ENCODE data around the gene OPTC.

OPTC gene

DNA sequence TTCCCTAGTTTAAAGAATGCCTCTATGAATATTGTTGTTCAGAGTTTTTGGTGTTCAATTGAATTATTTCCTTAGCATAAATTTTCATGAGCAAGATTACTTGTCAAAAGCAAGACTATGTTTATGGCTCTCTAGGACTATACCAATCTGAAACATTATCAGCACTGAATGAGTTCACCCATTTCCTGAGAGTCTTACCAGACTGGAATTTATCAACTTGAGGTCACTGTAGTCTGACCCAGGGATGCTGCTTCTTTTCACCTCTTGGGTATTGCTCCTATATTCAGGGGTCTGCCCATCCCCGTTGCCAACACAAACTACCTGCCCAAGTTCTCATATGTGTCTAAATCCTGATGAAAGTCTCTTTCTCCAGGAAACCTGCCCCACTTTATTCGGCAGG lies 42.6 kb downstream of the OPTC start:
- DNase-seq (ENCODE audit: low read depth, low spot score) = no peak

DNA sequence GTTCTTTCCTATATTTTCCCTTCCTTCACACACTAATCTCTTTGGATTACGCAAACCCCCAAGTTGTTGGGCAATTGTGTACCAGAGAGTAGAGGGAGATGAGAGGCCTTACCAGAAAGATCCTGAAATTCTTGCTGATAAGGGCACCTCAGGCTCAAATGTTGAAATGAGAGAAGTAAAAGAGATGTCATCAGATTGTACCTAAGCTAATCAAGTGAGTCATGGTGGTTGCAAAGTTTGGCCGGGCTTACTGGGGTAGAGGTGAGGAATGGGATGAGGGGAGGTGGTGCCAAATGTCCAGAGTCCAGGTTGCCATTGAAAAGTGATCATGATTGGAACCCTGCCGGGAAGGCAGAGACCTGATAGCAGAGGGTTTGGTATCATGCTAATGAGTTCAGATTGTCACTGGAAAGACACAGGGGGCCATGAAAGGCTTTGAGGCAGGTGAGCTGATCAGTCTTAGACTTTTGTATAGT lies 43.1 kb downstream of the OPTC start:
- DNase-seq (ENCODE audit: low read depth, low spot score) = no peak

DNA sequence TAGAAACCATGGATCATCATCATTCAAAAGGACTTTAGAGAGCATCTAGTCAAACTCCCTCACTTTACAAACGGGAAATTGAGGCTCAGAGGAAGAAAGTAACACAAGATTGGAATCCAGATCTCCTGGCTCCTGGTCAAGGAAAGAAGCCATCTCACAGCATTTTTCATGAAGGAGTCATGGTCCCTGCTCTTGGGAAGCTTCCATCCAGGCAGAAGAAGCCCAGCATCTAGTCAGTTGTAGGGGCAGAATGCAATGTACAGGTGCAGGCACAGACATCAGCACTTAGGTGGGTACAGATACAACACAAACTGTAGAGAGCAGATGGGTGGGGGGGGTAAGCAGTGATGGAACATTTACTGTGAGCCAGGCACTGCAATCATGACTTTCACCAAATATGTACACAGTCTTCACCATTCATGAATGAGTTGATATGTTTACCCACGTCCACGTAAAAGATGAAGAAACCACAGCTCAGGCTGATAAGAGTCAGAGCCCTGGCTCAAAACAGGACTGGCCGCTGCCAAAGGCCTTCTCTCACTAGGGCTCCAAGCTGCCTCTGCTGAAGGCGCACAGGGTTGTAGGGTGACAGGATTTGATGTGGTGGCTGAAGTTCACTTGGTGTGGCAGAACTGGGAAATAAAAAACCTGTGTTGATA lies 44.0 kb downstream of the OPTC start:
- DNase-seq (ENCODE audit: low read depth, low spot score) = no peak

DNA sequence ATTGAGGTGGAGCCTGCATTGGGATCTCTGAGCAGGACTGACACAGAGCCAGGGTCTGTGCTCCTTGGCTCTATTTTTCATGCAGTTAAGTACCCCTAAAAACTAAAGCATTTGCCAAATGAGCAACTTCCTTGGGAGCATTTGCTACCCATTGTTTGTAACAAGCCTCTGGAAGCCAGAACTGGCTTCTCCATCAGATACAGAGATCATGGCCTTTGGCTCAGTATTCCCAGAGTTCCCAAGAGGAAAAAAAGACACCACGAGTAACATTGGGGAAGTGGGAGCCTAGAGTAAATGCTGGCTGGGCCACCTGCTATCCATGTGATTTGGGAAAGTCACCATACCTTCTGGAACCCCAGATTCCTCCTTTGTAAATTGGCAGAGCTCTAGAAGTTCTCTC lies 44.8 kb downstream of the OPTC start:
- no peak for DNase-seq (ENCODE audit: low read depth, low spot score)

DNA sequence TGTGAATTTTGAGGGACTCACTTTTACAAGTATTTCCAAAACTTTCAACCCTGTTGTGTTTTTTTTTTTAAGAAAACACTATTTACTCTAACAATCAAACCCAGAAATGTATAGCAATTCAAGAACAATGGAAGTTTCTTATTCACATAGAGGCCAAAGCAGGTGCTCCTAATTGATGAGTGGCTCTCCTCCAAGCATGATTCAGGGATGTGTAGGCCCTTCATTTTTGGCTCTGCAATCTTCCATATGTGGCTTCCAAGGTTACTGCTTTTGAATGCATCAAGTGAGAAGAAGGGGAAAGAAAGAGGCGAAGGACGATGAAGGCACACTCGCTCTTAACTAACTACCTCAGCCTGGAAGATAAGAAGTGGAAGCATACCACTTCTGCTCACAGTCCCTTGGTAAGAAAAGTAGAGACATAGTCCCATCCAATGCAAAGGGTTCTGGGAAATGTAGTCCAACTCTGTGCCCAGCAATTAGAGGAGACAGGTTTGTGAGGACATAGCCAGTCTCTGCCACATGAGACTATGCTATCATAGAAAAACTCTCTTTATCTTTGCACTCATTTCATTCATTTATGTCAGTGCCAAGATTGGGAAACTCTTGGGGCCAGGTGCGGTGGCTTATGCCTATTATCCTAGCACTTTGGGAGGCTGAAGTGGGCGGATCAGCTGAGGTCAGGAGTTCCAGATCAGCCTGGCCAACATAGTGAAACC lies 46.0 kb downstream of the OPTC start:
- no peak for DNase-seq (ENCODE audit: low read depth, low spot score)

DNA sequence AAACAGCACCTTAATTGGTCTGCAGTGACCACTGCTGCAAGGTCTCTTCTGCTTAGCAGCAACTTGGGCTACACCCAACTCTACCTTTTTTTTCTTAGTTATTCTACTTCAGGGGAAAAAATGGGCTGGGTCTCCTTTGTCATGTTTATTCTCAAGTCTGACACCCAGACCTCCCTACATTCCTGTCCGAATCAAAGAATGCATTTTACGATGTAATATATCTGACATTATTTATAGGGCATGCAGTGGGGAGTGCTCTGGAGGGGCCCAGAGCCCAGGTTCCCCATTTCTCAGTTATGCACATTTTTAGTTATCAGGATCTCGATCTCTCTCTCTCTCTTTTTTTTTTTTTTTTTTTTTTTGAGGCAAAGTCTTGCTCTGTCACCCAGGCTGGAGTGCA lies 50.5 kb downstream of the OPTC start:
- no peak for DNase-seq (ENCODE audit: low read depth, low spot score)

DNA sequence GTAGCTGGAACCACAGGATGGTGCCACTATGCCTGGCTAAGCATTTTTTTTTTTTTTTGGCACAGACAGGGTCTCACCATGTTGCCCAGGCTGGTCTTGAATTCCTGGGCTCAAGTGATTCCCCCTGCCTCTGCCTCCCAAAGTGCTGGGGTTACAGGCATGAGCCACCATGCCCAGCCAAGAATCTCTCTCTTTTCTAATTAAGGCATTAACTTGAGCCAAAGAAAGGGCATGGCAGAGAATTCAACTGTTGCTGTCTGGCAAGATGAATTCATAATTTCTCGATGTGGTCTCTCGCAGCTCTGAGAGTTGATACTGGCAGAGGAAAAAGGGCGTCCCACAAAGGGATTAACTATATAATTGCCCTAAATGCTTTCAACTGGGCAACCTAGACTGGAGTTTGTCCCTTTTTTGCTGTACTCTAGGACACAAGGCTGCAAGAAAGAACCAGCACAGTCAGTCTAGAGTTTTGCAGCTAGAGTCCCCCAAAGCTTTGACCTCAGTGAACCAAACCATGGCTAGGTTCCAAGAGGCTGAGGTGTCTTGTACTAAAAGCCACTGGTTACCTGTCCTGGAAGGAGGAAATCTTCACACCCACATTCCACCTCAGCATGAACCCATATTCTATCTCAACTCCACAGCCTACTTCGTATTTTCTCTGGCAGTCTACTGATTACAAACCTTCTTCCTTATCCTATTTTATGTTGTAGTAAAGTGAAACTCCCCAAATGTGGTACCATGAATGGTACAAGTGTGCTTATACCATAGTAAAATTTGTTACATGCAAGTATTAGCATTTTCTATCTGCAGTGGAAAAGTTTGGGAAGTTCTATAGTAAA lies 51.2 kb downstream of the OPTC start:
- DNase-seq (ENCODE audit: low read depth, low spot score) = no peak

DNA sequence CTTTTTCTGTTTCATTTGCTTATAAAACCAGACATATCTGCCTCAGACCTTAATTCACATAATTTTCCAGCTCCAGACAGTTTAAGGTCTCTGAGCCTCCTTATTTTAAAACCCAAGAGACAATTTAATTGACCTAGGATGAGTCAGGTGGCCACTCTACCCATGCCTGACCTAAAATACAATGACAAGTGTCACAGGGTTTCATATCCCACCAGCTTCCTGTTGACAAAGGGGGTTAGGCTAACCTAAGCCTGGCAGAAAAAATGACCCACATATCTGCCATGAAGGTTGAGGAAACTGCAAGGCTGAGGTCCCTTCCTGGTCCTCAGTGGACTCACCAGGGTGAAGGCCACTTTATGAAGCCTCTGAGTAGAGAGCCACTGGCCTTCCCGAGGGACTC lies 52.3 kb downstream of the OPTC start:
- no peak for DNase-seq (ENCODE audit: low read depth, low spot score)

DNA sequence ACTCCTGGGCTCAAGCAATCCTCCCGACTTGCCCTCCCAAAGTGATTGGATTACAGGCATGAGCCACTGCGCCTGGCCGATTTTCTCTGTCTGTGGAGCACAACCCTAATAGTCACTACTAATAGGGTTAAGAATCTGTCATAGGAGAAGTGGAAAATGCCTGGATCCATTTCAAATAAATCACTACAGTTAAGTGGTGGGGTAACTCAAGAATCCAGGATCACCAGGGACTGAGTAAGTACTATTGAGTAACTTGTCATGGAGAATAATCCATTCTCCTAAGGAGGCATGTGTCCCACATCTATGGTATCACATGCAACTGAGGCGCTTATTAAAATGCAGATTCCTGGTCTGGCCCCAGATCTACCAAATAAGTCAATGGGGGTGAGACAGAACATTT lies 53.2 kb downstream of the OPTC start:
- DNase-seq (ENCODE audit: low read depth, low spot score) = no peak

DNA sequence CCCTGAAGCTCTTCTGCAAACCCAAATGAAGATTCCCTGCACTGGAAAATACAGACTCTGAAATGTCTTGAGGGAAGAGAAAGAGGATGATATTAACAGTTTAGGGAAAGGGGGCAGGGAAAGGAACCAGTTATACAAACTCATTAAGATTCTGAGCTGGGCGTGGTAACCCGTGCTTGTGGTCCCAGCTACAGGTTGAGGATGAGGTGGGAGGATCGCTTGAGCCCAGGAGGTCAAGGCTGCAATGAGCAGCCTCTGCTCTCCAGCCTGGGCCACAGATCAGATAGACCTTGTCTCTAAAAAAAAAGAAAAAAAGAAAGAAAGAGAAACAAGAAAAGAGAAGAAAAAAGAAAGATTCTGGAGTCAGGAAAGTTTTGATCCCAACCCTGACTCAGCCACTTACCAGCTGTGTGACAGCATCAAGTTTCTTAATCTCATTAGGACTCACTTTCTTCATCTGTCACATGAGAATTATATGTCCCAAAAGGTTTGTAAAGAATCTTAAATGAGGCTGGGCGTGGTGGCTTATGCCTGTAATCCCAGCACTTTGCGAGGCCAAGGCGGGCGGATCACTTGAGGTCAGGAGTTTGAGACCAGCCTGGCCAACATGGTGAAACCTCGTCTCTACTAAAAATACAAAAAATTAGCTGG lies 53.9 kb downstream of the OPTC start:
- DNase-seq (ENCODE audit: low read depth, low spot score) = no peak

DNA sequence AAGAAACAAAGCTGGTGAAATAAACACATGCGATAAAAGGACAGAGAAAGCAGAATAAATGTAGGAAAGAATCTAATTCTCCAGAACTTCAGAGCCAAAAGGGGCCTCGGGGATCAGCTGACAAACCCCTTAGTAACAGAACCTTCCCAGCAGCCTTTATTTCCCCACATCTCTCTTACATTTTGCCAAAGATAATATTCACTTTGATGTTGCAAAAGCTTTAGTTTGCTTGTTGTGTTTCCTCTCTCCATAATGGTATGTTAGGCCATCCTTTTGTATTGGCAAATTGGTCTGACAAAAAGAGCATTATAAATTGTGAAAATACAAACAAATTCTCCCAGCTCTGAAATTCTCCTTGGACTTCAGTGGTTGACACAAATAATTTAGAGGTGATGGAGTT lies 54.9 kb downstream of the OPTC start:
- no peak for DNase-seq (ENCODE audit: low read depth, low spot score)

DNA sequence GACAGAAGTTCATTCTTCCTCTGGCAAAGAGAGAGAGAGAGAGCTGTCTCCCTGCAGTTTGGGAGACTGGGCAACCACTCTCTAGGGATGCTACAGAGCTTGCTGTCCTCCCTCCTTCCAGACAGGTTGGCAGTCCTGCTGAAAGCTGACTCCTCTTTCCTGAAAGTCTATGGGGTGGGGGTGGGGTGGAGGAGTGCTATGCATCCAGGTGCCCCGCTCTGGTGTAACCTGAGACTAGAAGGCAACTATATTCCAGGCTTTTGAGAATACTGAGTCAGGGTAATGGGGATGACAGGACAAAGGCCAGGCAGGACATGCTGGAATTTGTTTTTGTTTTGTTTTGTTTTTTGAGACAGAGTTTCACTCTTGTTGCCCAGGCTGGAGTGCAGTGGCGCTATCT lies 55.4 kb downstream of the OPTC start:
- DNase-seq (ENCODE audit: low read depth, low spot score) = peak; percentile 77

DNA sequence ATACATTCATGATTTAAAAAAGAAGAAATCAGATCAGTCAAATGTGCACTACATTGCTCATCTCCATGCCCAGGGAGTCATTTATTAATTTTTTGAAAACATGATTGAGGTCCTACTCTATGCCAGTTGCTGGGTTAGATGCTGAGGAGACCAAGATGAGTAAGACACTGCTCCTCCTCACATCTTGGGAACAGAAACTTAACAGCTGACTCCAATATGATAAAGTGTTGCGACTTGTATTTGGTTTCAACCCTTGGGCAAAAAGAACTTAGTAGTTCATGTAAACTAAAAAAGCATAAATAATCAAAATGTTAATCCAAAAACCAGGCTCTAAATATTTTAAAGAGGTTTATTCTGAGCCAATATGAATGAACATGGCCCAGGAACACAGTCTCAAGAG lies 56.9 kb downstream of the OPTC start:
- no peak for DNase-seq (ENCODE audit: low read depth, low spot score)

DNA sequence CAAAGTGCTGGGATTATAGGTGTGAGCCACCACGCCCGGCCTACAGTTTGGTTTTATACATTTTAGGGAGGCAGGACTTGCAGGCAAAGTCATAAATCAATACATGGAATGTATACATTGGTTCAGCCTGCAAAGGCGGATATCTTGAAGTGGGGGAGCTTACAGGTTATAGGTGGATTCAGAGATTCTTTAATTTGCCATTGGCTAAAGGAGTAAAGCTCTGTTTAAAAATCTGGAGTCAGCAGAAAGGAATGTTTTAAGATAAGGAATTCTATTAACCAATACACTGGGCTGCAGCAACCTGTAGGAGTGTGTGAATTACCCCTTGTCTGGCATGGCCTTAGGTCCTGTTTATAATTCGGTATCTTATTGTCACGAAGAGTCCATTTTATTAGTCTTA lies 57.6 kb downstream of the OPTC start:
- DNase-seq (ENCODE audit: low read depth, low spot score) = peak; percentile 29

DNA sequence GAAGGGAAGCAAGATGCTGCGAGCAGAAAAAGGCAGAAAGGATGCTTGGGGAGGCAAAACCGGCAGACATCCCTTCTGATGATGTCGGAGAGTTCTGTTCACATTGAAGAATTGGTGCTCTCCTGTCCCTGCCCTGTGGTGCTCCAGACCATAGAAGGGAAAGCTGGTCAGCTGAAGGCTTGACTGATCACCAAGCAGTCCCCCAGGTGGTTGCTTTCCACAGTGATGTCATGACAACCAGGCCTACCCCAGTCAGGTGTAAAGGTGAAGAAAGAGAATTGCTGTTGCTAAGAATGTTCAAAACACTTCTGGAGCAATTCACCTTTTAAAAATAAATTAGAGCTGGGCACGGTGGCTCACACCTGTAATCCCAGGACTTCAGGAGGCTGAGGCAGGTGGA lies 59.5 kb downstream of the OPTC start:
- no peak for DNase-seq (ENCODE audit: low read depth, low spot score)

DNA sequence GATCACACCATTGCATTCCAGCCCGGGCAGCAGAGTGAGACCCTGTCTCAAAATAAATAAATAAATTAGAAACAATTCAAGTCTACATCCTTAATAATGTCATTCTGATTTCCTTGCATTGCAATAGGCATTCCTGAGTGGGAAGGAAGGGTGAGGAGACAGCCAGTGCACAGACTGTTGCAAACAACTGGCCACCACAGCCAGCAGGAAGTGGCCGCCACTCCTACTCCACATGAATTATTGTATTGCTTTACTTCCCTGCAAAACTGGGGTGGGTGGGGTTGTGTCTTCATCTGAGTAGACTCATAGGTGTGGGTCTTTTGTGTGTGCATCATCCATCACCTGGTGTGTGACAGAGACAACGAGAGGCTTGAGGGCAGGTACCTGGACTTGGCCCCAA lies 60.1 kb downstream of the OPTC start:
- DNase-seq (ENCODE audit: low read depth, low spot score) = no peak

DNA sequence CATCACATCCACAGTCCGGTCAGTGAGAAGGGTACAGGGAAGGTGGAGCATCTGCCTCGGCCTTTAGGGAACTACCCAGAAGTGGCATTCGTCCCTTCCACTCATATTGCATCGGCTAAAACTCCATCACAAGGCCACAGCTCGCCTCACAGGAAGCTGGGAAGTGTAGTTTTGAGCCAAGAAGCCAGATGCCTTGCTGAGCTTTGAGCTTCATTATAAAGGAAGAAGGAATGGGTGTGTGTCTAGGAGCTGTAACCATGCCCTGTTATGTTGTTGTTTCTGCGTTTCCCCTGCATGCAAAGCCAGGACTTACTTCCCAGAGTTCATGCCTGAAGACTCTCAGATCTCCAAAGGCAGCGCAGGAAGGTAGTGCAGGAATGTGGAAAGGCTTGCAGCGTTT lies 61.1 kb downstream of the OPTC start:
- DNase-seq (ENCODE audit: low read depth, low spot score) = no peak

DNA sequence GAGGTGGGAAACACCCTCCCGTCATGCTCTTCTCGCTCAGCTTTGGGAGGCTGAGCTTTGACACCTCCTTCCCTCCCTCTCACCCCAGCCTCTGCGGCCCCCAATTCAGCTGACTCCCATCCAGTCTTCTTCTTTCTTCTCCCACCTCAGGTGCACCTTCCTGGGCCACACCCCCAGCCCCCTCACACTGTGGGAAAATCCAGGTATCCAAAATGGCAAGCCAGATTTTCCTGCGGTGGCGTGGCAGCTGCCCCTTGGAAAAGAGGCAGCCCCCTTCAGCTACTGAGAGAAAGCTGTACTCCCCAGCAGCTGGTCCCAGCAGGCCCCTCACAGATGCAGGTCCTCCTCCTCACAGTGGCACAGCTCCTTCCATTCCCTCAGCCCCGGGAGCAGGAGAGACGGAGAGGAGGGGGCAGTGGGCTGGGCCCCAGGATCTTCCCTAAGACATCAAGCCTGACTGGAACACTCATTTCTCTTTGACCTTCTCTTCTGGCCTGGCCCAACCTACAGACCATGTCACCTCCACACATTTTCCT lies 61.6 kb downstream of the OPTC start:
- DNase-seq (ENCODE audit: low read depth, low spot score) = no peak

DNA sequence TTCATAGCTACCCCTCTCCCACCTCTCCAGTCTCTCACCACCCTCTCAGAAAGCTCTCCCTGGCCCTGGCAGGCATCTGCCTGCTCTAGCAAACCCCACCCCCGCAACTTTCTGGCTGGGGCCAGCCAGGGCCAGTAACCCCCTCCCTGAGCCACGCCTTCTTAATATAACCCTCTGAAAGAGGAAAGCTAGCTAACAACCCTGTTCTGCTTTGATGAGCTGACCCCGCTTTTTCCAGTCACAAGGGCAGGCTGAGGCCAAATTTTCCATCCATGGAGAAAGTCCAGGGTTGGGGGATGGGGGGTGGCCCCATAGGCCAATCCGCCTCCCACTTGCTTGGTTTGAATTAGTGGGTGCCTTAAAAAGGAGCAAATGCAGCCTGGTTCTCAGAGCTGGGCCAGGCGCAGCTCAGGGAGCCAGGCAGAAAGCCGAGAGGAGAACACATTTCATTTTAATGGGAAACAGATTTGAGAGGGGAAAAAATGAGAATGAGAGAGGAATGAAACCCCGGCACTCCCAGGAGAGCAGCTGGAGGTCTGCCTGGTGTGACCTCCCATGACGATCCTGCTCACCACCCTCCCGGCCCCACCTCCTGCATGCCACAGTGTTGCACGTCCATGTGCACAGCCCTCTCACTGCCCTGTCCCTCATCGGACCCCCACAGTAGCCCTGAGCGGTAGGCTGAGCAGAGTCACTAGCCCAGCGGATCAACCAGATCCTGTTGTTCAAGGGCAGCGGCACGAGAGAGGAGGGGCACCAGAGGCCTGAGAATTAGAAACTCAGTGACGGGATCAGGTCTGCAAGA lies 62.3 kb downstream of the OPTC start:
- DNase-seq (ENCODE audit: low read depth, low spot score) = peak; percentile 45

DNA sequence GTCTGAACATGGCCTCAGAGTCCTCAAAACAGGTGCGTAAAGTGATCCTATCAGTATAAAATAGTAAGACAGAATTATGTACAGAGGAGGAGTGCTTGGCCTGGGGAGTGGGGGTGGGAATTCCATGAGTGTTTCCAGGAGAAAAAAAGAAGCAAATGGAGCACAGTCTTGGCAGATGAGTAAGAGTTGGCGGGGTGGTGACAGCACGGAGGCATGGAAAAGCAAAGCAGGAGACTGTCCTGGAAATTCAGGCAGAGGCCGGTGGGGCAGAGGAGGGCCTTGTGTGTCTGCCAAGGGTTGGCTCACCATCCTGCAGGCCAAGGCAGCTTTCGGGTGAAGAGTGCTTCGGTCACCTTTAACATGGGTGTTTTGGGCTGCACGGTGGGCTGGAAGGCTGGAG lies 63.4 kb downstream of the OPTC start:
- DNase-seq (ENCODE audit: low read depth, low spot score) = no peak
